Effector CD8-positive, alpha-beta T cell (primary cell): ENCODE results near the gene SSX2IP.
A peak's percentile ranks its signal among the peaks of the same experiment; 100 is the strongest.
"Not testable (repeated sequence)": the region's sequence is repeated elsewhere in the genome, so short reads cannot be mapped to it uniquely, and the experiment has no call there.

Experiments used
- DNase-seq: peaks from one replicate; lab custom pipeline; 2025; lab: John Stamatoyannopoulos, UW
- total RNA-seq, 4 experiments: gene quantifications; one replicate each; lab custom pipeline; 2026; lab: John Stamatoyannopoulos, UW

SSX2IP gene, protein sequence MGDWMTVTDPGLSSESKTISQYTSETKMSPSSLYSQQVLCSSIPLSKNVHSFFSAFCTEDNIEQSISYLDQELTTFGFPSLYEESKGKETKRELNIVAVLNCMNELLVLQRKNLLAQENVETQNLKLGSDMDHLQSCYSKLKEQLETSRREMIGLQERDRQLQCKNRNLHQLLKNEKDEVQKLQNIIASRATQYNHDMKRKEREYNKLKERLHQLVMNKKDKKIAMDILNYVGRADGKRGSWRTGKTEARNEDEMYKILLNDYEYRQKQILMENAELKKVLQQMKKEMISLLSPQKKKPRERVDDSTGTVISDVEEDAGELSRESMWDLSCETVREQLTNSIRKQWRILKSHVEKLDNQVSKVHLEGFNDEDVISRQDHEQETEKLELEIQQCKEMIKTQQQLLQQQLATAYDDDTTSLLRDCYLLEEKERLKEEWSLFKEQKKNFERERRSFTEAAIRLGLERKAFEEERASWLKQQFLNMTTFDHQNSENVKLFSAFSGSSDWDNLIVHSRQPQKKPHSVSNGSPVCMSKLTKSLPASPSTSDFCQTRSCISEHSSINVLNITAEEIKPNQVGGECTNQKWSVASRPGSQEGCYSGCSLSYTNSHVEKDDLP
- total RNA-seq: 12.2 to 22.3 (median 20.9) reads per million in 4 experiments

DNA sequence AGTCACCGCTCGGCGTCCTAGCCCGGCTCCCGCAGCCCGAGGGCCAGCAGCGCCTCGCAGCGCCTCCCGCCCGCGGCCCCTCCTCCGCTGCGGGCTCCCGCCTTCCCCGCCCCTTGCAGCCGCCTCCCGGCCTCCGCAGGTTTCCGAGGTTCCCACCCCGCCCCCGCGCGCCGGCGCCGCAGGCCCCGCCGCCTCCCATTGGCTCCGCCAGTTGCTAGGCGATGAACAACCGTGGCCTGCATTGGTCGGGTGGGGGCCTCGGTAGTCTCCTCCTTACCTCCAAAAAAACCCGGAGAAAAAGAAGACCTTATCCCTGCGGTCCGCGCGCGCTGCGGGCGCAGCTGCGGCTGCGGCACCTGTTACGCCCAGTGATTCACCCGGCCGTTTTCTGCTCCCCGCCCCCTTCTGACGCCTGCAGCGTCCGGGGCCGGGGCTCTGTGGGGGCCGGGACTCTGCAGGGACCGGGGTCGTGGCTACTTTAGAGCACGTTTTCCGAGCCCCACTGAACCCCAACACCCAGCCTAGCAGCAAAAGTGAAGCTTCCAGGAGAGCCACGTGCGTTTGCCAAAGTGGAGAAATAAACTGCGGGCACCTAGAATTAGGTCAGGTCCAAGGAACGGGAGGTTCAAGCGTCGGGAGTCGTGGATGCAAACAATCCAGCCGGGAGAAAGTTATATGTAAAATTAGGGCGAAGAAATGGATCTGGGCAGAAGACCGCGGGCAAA, at the start of gene SSX2IP:
Gene SSX2IP, minus strand, starts transcription at position 65 of the 725 bp plus-strand sequence. CDS start 19,242 bp downstream, outside the sequence.
- peak; percentile 99 for DNase-seq

DNA sequence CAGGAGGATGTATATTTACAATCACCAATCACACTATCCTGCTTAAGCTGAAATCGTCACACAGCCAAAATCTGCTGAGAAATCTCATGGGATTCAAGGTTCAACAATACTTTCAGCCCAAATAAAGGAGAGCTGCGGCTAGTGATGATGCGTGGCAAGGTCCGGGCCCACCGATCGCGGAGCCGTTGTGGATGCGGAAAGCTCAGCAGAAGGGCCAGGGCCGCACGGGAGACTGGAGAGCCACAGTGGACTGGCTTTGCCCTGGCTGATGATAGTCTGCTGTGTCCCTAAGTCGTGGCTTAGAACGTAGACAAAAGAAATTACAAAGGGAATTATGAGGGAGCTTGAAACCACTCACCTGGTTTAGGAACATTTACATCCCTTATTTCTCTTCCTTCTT, 48.0 kb upstream of the SSX2IP start:
- no peak for DNase-seq

DNA sequence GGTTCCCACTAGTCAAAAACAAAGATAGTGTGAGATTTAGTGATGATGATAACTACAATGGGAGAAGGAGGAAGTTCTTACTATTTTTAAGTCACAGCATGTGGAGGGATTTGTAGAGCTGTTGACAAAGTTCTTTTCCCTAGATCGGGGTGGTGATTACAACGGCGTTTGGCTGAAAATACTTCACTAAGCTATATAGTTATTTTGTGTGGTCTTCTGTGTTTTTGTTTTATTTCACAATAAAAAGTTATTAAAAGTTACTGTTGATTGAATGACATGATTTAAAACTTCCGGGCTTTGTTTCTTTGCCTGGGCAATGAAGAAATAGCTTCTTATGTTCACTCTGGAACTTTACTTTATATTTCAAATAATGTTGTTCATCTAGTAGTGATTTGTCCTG, 47.3 kb upstream of the SSX2IP start:
- no peak for DNase-seq

DNA sequence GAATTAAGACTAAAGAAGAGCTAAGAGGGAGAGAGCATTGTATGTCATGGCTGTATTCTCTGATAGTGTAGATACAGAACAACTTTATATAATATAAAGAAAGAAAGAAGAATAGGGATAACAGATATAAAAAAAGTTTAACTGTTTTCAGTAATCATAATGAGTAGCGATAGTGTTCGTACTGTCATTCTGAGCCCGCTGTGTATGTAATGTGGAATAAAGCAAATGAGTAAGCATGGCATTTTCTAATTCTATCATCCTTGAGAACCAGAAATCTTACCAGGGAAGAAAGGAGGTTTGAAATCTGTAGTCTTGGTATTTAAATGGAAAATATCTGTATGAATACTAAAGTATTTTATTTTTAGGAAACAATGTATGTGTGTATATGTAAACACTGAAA, 46.7 kb upstream of the SSX2IP start:
- DNase-seq: no peak

DNA sequence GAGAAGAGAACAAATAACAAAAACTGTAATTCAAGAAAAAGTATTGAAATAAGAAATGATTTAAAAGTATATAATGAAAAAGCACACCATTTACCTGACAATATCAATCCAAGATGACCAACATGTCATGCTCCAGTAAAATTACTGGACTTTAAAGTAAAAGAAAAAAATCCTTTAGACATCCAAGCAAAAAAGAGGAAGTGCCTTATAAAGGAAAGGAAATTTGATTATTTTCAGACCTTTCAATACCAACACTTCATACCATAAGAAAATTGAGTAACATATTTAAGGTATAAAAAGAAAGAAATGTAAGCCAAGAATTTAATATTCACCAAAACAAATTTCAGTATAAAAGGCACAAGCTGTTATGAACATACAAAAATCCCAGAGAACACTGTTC, 46.2 kb upstream of the SSX2IP start:
- no peak for DNase-seq

DNA sequence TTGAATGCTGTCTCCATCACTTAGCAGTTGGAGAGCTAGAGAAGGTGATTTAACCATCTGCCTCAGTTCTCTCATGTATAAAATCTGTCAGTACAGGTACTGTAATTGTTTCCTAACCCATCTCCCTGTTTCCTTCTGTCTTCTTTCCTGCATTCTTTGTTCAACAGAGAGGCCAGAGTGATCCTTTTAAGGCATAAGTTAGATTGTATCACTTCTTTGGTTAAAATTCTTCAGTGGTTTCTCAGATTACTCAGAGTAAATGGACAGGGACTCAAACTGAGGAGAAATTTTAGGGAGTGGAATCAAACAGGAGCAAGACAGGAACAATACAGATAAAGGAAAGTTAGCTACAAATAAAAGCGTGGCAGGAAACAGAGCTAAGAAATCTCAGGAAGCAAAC, 45.2 kb upstream of the SSX2IP start:
- no peak for DNase-seq

DNA sequence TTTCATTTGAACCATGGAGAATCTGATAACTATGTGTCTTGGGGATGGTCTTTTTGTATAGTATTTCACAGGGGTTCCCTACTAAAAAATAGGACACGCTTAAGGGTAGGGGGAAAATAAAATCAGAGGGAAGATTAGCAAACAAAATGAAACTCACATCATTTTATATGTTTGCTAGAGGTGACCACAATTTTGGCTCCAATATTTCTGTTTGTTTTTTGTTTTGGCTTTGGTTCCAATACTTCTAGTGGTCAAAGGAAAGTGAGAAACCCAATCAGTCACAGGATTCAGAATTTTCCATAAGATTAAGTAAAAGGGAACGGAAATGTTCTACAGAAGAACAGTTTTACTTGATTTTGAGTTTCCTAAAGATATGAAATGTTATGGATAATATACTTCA, 42.3 kb upstream of the SSX2IP start:
- no peak for DNase-seq

DNA sequence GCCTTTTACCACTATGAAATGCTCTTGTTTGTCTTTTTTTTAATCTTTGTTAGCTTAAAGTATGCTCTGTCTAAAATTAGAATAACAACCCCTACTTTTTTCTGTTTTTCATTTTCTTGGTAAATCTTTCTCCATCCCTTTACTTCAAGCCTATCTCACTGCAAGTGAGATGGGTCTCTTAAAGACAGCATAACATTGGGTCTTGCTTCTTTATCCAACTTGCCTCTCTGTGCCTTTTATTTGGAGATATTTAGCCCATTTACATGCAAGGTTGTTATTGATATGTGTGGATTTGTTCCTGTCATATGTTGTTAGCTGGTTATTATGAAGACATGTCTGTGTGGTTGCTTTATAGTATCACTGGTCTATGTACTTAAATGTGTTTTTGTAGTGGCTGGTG, 41.3 kb upstream of the SSX2IP start:
- DNase-seq: no peak

DNA sequence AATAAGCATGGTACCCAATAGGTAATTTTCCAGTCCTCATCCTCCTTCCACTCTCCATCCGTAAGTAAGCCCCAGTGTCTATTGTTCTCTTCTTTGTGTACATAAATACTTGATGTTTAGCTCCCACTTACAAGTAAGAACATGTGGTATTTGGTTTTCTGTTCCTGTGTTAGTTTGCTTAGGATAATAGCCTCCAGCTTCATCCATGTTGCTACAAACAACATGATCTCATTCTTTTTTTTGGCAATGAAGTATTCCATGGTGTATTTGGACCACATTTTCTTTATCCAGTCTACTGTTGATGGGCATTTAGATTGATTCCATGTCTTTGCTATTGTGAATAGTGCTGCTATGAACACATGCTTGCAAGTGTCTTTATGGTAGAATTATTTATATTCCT, 37.5 kb upstream of the SSX2IP start:
- not testable (repeated sequence) for DNase-seq

DNA sequence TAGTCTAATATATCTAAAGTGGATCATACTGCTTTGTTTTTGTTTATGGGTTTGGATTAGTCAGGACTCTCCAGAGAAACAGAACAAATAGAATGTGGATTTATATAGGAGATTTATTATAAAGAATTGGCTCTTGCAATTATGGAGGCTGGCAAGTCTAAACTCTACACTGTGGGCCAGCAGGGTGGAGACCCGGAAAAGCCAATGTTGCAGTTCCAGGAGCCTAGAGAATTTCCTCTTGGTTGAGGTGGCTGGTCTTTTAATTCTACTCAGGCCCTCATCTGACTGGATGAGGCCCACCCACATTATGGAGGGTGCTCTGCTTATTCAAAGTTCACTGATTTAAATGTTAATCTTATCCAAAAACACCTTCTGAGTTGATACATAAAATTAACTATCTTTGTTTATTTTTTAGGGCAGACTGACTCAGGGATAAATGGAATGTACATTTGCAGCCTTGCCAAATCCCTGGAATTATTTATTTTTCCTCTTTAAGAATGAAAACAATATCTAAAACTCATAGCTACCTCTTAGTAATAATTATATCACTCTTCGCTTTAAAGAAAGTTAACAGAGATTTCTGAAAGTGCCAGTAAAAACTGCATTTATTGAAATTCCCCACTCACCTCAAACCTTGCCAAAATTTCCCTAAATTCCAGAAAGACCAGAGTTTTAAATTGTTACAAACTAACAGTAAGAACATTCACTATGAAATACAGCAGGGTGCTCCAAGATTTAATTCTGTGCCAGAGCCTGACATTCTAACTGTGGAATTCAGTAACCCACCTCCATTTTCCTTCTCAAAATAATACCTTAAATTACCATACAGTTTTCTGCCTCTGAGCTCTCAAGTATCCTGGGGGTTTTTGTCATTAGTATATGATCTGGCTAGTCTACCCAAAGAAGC, 36.6 kb upstream of the SSX2IP start:
- no peak for DNase-seq

DNA sequence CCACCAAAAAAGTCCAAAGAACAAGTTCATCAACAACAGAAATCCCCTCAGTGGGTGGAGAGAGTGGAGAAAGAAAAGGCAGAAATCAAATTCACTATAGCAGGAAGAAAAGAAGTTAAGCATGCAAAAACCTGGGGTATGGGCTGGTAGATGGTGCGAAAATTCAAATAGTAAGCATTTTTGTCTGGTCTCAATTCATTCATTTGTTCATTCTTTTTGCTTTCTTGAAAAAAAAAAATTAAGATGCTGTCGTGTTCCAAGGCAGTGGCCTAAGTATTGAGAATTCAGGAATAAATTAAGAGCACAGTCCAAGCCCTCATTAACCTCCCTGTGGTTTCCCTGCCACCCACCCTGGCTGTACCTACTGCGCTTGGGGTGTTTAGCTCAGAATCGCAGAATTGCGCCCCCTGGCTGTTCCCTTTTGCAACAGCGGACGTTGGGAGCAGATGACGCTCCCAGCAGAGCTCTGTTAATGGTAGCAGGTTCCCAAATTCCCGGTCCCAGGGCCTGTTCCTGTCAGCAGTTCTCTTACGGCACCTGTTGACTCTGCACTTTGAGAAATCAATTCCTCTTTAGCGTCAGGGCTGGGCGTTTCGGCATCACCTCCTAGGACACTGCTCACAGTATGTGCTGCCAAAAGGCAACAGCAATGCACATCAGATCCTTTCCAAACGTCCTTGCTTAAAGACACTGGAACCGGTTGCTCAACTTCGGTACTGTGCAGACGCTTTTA, 34.0 kb upstream of the SSX2IP start:
- DNase-seq: peak; percentile 41

DNA sequence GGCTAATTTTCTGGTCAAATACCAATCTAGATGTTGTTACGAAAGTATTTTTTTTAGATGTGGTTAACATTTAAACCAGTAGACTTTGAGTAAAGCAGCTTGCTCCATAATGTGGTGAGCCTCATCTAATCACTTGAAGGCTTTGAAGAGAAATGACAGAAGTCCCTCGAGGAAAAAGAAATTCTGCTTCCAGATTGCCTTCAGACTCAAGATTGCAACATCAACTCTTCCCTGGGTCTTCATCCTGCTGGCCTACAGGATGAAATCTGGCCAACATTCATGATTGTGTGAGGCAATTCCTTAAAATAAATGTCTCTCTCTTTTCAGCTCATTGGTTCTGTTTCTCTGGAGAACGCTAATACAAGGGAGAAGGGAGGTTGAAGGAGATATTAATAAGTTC, 32.5 kb upstream of the SSX2IP start:
- no peak for DNase-seq

DNA sequence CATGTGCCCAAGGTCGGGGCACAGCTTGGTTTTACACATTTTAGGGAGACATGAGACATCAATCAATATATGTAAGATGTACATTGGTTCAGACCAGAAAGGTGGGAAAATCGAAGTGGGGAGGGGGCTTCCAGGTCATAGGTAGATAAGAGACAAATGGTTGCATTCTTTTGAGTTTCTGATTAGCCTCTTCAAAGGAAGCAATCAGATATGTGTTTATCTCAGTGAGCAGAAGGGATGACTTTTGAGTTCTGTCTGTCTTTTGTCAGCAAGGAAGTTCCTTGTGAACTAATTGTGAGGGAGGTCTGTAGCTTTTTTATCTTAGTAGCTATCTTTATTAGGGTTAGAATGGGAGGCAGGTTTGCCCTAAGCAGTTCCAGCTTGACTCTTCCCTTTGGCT, 31.6 kb upstream of the SSX2IP start:
- not testable (repeated sequence) for DNase-seq

DNA sequence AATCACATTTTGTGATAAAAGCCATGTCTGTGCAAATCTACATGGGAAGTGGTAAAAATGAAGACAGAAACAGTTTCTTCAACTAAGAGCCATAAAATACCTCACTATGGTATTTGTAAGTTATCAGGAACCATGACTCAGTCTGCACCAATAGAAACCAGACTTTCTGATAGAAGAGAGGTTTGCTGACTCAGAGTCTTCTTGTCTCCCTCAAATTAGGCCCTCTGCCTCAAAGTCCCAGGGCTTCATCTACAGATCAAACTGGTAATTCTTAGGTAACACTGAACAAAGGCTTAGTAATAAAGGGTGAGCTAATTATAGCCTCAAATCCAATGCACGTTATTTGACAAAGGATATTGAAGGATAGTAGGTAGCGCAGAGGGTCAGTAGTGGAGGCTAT, 30.9 kb upstream of the SSX2IP start:
- no peak for DNase-seq

DNA sequence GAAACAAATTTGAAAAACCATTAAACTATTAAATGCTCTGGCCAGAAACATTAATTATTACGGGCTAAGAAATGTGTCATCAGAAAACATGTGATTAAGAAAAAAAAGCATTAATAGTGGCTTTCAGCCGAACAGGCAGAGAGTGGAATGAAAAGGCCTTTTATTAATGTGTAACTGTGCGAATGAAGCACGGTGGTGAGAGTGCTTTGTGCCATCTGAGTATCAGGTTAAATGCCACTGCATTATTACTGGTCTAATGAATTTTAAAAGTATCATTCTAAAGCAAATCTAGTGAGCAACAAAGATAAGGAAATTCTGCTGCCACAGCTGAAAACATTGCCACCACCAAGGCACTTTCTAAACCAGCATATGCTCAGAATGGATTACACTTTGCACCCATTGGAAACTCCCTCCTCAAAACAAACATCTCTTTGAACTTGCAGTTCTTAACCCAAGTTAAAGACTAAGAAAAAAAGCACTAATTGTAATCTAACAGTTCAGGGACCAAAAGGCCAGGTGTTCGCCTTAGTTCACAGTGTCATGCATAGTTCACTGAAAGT, 30.0 kb upstream of the SSX2IP start:
- DNase-seq: no peak

DNA sequence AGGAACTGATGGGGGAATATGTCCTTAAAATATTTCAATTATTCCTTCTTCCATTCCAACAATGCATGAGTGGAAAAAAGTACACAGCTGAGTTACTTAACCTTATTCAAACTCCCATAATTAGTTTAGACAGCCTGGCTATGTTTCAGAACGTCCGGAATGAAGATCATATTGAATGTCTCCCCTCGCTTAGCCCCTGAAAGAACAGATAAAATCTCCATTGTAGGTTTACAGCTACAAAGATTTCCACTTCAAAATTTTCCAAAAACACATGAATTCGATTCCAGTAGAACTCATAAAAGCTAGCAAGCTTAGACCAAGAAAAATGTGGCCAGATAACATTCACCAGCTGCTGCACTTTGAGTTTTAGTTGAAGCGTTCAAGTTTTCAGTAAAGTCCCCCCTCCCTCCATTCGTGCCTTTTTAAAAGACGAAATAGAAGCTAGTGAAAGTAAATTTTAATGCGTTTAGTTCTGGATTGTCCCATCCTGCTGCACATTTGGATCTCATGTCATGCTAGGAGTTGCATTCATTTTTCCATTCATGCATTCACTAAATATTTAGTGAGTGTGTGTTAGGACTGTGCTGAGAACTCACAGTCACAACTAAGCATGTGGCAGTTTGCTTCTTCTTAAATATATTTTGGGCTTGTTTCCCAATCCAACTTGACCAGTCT, 29.4 kb upstream of the SSX2IP start:
- no peak for DNase-seq

DNA sequence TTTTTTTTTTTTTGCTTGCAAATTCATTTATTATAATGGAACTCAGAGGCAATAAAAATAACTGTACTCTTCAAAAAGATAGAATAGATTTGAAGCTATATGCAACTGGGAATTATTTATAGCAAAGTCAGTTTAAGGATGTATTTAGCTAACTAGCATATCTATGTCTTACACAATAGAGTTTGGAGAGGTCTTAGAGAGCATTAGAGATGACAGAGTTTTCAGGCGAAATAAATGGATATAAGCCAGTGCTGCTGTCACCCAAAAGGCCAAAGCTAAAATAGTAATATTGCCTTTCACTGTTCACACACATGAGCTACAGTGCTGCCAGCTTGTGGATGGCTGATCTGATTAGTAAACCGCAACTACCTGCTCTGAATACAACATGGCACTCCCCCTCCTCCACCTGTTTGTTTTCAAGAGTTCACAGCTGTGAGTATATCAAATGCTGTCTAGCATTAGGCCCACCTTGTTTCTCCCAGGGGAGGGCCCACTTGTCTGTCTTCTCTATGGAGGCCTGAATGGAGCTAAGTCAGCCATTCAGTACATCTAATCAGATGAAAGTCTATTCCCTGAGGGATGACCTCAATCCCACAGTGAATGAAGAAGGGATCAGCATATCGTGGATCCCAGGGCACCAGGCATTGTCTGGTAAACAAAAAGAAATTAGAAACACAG, 25.2 kb upstream of the SSX2IP start:
- DNase-seq: no peak

DNA sequence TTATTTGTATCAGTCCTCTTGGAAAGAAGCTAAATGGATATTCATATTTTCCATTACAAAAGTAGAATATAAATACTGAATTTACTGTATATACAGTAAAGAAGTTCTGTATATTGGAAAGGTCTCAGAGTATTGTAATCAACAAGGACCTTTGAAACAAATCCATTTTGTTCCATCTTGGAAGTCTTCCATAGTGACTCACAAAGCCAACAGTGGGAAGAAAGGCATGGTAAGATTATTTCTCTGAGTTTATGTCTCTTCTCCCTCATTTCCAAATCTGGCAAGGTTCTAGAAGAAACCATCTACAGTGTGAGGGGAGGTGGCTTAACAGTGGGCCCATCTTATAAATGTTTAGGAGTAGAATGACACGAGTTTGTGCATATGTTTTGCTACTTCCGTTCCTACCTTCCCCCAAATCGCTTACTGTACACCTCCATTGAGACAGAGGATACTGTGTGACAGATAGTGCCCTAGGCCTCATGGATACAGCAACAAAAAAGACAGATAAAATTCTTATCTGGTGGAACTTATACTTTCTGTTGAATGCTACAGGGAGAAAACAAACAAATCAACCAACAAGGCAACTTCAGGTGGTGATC, 22.1 kb upstream of the SSX2IP start:
- DNase-seq: no peak

DNA sequence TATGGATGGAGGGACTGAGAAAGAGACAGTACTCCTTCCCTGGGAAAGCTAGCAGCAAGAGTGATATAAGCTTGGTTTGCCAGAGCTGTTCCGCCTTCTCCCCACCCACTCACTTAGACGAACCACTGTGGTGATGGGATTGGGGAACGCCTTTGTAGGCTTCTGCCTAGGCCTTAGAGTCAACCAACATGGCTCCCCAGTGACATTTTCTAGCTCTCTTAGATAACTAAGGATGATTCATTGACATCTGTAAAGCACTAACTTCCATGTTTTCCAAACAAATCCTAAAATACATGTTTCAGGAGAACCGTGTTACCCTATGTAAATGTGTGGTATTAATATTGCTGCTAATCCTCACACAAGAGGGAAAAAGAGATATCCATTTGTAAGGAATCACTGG, 21.6 kb upstream of the SSX2IP start:
- no peak for DNase-seq
